Glutamatergic neuron (in vitro differentiated cells): ENCODE results near the gene FTCD. TPM values are rescaled to one million over a fixed set of nuclear protein-coding genes. Genes with fewer than 3 reads are reported as not detected.

Experiments
- DNase-seq: peaks from one replicate; pipeline ENCODE4 v3.0.0; 2022
- H3K27ac Mint-ChIP-seq: one replicate; pipeline ENCODE4 v1.8.0; 2020; ENCODE audit warnings: mild to moderate bottlenecking, mixed read lengths, inconsistent platforms; ENCODE audit not compliant: unreplicated experiment
- H3K27me3 Mint-ChIP-seq: one replicate; pipeline ENCODE4 v1.8.0; 2020; ENCODE audit warnings: mild to moderate bottlenecking, moderate library complexity, mixed read lengths, inconsistent platforms; ENCODE audit not compliant: unreplicated experiment
- H3K36me3 Mint-ChIP-seq: one replicate; pipeline ENCODE4 v1.8.0; 2020; ENCODE audit warnings: mild to moderate bottlenecking, mixed read lengths, inconsistent platforms; ENCODE audit not compliant: unreplicated experiment
- H3K4me1 Mint-ChIP-seq: one replicate; pipeline ENCODE4 v1.8.0; 2020; ENCODE audit warnings: mild to moderate bottlenecking, low read depth, mixed read lengths, inconsistent platforms; ENCODE audit not compliant: unreplicated experiment
- H3K4me3 Mint-ChIP-seq: one replicate; pipeline ENCODE4 v1.8.0; 2020; ENCODE audit warnings: mild to moderate bottlenecking, mixed read lengths, inconsistent platforms; ENCODE audit not compliant: unreplicated experiment
- H3K9me3 Mint-ChIP-seq: one replicate; pipeline ENCODE4 v1.8.0; 2020; ENCODE audit warnings: mild to moderate bottlenecking, moderate library complexity, mixed read lengths, inconsistent platforms; ENCODE audit not compliant: unreplicated experiment
- CTCF ChIP-seq: fragments of 200-600 bp; sonication (generic); IDR thresholded peaks from one replicate; pipeline ENCODE4 v1.5.0; 2021; ENCODE audit not compliant: partially characterized antibody, unreplicated experiment
- total RNA-seq: library from RNA; stranded (reverse); fragmentation: NEBNext Ultra II Directional; extraction: Animal tissue kit (Norgen Biotek cat#: 25700); gene quantifications from one replicate; pipeline ENCODE4 v1.2.1, GENCODE V29; 2021; ENCODE audit not compliant: unreplicated experiment

Gene FTCD
- total RNA-seq, 1 donor from 2014 or later, result 13.4 TPM

- no peak overlapping the region for H3K4me3 Mint-ChIP-seq
These were observed 63.8 kb downstream of the FTCD start for GRCh38 chr21:46091631-46092025.

GRCh38 chr21:46091118-46091517 lies 64.3 kb downstream of the FTCD start:
- no peak for TF ChIP-seq CTCF
- Mint-ChIP-seq H3K27ac (no peak overlapping the region), H3K9me3 (peaks cover 16% of the 10 kb centered on the region), H3K27me3 (peaks cover 12% of the 10 kb centered on the region), H3K36me3 (peaks cover 26% of the 10 kb centered on the region), H3K4me3 (no peak overlapping the region), H3K4me1 (no peaks in the 10 kb centered on the region)
- no peak for DNase-seq

More at GRCh38 chr21:46091631-46092025, 63.8 kb downstream of the FTCD start:
- Mint-ChIP-seq H3K27ac (no peak overlapping the region), H3K36me3 (peaks cover 28% of the 10 kb centered on the region), H3K9me3 (peaks cover 16% of the 10 kb centered on the region), H3K4me1 (no peaks in the 10 kb centered on the region), H3K27me3 (peaks cover 15% of the 10 kb centered on the region)
- TF ChIP-seq CTCF, result no peak
- DNase-seq, result no peak

GRCh38 chr21:46089285-46089684 lies 66.1 kb downstream of the FTCD start:
- TF ChIP-seq CTCF, result no peak
- peaks cover 22% of the 10 kb centered on the region for H3K36me3 Mint-ChIP-seq
- no peak overlapping the region for H3K27ac Mint-ChIP-seq
- H3K4me3 Mint-ChIP-seq, result no peak overlapping the region
- H3K27me3 Mint-ChIP-seq, result peaks cover 5% of the 10 kb centered on the region
- H3K4me1 Mint-ChIP-seq, result no peaks in the 10 kb centered on the region
- DNase-seq, result no peak
- H3K9me3 Mint-ChIP-seq, result peaks cover 11% of the 10 kb centered on the region

- Mint-ChIP-seq H3K4me3 (no peak overlapping the region), H3K27me3 (peaks cover 5% of the 10 kb centered on the region), H3K27ac (no peak overlapping the region), H3K4me1 (no peaks in the 10 kb centered on the region), H3K9me3 (peaks cover 11% of the 10 kb centered on the region), H3K36me3 (peaks cover 20% of the 10 kb centered on the region)
- TF ChIP-seq CTCF, result no peak
- DNase-seq, result no peak
These were observed 67.2 kb downstream of the FTCD start for GRCh38 chr21:46088189-46088588.

GRCh38 chr21:46087641-46088040 lies 67.7 kb downstream of the FTCD start:
- Mint-ChIP-seq H3K36me3 (peaks cover 20% of the 10 kb centered on the region), H3K27ac (no peak overlapping the region), H3K27me3 (peaks cover 5% of the 10 kb centered on the region), H3K4me3 (no peak overlapping the region), H3K4me1 (no peaks in the 10 kb centered on the region), H3K9me3 (peaks cover 9% of the 10 kb centered on the region)
- no peak for TF ChIP-seq CTCF
- no peak for DNase-seq

Other genes starting within 250 kb of the FTCD start
- gene COL6A1, start 173.8 kb downstream of the FTCD start, total RNA-seq, result 407 TPM
- gene COL6A2, start 57.5 kb downstream of the FTCD start, total RNA-seq, result 55.2 TPM
- gene SPATC1L, start 28.9 kb upstream of the FTCD start, total RNA-seq, result 58.7 TPM
- gene LSS, start 73.2 kb upstream of the FTCD start, total RNA-seq, result 390 TPM
- gene MCM3AP, start 130.0 kb upstream of the FTCD start, total RNA-seq, result 121 TPM
- 19.6 TPM for gene YBEY, start 130.8 kb upstream of the FTCD start, total RNA-seq
- gene C21orf58, start 168.3 kb upstream of the FTCD start, total RNA-seq, result 9.7 TPM
- gene PCNT, start 168.6 kb upstream of the FTCD start, total RNA-seq, result 117 TPM